ENCODE data around the gene TAS2R40.
A peak's percentile ranks its signal among the peaks of the same experiment; 100 is the strongest.
"Not testable (repeated sequence)": the region's sequence is repeated elsewhere in the genome, so short reads cannot be mapped to it uniquely, and the experiment has no call there.

Gene TAS2R40

GRCh38 chr7:143252006-143252405 lies 30.2 kb downstream of the TAS2R40 start:
- no peak for DNase-seq

DNA sequence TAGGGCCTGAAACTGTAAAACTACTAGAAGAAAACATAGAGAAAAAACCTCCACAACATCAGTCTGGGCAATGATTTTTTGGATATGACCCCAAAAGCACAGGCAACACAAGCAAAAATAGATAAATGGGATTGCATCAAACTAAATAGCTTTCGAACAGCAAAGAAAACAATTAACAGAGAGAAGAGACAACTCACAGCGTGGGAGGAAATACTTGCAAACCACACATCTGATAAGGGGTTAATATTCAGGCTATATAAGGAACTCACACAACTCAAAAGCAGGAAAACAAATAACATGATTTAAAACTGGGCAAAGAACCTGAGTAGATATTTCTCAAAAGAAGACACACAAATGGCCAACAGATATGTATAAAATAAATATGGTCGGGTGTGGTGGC lies 33.7 kb downstream of the TAS2R40 start:
- no peak for DNase-seq

DNA sequence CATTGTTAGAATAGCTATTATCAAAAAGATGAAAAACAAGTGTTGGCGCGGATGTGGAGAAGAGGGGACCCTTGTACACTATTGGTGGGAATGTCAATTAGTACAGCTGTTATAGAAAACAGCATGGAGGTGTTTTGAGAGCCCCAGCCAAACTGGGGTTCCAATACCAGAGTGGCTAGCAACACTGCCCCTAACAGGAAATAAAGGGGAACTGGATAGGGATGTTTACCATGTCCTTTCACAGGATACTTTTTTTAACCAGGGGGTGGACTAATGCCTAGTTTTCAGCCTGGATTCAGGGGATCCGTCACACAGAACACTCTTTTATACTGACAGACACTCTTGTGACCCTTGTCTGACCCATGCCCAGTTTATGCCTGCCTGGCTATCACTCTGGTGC lies 34.5 kb downstream of the TAS2R40 start:
- no peak for DNase-seq

DNA sequence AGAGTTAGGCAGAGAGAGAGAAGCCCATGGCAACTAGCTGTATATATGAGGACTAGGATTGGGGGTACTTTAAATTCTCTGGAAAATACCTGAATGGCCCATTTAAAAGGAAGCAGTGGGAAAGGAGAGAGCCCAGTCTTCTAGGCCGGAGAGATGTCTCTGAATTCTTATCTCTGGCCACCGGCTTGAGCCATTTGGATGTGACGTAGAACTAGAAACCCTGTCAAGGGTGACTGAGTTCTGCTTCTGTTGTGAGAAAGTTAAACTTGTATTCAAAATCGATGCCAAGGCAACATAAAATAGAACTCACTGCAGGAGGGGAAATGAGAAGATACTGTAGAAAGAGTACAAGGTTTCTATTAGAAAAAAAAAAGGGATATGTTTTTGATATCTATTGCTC lies 35.1 kb downstream of the TAS2R40 start:
- no peak for DNase-seq

DNA sequence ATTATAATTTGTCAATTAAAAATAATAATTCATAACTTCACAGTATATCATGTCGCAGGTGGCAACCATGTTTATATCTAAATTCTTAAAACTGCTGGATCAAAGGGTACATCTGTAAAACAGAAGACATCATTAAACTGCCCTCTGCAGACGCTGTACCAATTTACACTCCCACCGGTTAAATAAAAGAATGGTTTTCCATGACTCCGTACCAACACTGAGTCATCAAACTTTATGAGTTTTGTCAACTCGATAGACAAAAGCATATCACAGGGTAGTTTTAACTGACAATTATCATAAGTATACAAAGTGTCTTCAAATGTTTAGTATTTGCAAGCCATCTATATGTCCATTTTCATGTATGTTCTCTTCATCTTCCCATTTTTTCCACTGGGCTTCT lies 35.7 kb downstream of the TAS2R40 start:
- DNase-seq: no peak

- no peak for DNase-seq
Observed at GRCh38 chr7:143258831-143259230, 37.0 kb downstream of the TAS2R40 start.

GRCh38 chr7:143259765-143260164 lies 37.9 kb downstream of the TAS2R40 start:
- DNase-seq: no peak

- no peak for DNase-seq
Observed at GRCh38 chr7:143261901-143262300, 40.1 kb downstream of the TAS2R40 start.

GRCh38 chr7:143263266-143264195 lies 41.7 kb downstream of the TAS2R40 start, which contains the start of gene GSTK1:
GSTK1 (plus strand) TSS chr7:143263441; CDS start chr7:143263514, 73 bp downstream.
- peak; percentile 70 for DNase-seq

DNA sequence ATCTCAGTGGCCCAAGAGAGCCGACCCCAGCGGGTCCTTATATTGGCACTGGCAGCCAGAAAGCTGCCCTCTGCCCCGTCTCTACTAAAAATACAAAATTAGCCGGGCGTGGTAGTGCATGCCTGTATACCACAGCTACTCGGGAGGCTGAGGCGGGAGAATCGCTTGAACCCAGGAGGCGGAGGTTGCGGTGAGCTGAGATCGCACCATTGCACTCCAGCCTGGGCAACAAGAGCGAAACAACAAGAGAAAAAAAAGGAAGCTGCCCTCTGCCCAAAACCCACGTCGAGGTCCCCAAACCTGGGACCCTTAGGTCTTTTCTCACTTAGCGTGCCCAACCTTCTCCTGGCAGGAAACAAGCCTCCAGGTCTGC lies 42.3 kb downstream of the TAS2R40 start:
- not testable (repeated sequence) for DNase-seq

DNA sequence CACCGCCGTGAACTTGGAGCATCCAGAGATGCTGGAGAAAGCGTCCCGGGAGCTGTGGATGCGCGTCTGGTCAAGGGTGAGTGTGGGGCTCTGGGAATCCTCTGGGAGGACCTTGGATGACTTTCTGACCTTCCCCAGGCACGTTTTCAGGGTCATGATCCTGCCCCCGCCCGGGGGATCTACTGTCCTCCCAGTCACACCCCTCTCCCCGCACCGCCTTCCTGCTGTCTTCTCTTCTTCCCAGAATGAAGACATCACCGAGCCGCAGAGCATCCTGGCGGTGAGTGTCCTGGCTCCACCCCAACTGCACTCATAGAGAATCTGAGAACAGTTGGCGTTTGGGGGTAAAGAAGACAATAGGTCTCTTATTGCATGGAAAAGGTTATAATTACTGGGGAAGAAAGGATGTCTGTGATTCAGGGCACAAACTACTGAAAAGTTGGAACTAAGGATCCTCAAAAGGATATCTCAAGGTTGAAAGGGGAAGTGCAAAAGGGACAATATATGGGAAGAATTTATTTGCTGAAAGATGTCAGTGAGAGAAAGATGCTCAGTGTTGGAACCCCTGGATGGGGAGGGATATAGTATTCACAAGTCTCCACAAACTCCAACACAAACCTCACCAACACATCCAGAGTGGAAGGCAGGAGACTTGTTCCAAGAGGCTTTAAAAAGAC lies 43.3 kb downstream of the TAS2R40 start:
- no peak for DNase-seq

DNA sequence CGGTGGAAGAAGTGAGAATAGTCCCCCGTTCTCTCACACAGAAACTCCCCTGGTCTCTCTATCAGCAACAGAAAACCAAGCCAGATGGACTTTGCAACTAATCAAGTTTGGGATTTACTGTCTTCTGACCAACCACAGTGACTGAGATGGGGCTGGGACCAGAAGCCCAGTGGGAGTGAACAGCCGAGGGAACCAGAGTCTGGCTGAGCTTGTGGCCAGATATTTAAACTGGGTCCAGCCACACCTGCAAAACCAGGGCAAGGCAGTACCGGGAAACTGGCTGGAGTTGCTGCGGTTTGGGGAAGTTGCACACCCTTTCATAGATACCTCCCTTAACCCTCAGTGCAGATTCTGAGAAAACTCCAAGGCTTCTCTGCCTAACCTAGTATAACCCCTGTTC lies 47.4 kb downstream of the TAS2R40 start:
- DNase-seq: no peak

- no peak for DNase-seq
Observed at GRCh38 chr7:143271240-143271639, 49.4 kb downstream of the TAS2R40 start.
